Activated CD4-positive, CD25-positive, alpha-beta regulatory T cell (primary cell): ENCODE results near the gene AUTS2.

Experiments
- DNase-seq, 4 experiments: peaks; one replicate each; lab custom pipeline; 2025; lab: John Stamatoyannopoulos, UW

AUTS2 gene

GRCh38 chr7:69857014-69857413 is 258.7 kb downstream of the AUTS2 start:
- no peak for DNase-seq

GRCh38 chr7:69858471-69858870 is 260.2 kb downstream of the AUTS2 start:
- no peak for DNase-seq

- DNase-seq = no peak
These were observed 261.1 kb downstream of the AUTS2 start for GRCh38 chr7:69859342-69859741.

- DNase-seq = no peak
These were observed 262.2 kb downstream of the AUTS2 start for GRCh38 chr7:69860486-69860885.

- no peak for DNase-seq
These were observed 262.8 kb downstream of the AUTS2 start for GRCh38 chr7:69860941-69861622.

- DNase-seq = no peak
These were observed 264.3 kb downstream of the AUTS2 start for GRCh38 chr7:69862413-69863064.

- DNase-seq = no peak
These were observed 266.0 kb downstream of the AUTS2 start for GRCh38 chr7:69864274-69864673.

- no peak for DNase-seq
These were observed 266.5 kb downstream of the AUTS2 start for GRCh38 chr7:69864822-69865221.

- DNase-seq = no peak
These were observed 270.6 kb downstream of the AUTS2 start for GRCh38 chr7:69868921-69869320.

- no peak for DNase-seq
These were observed 273.1 kb downstream of the AUTS2 start for GRCh38 chr7:69871213-69871885.

- DNase-seq = no peak
These were observed 273.8 kb downstream of the AUTS2 start for GRCh38 chr7:69871886-69872569.

GRCh38 chr7:69873512-69873911 is 275.2 kb downstream of the AUTS2 start:
- DNase-seq = no peak

- no peak for DNase-seq
These were observed 279.7 kb downstream of the AUTS2 start for GRCh38 chr7:69878015-69878414.

GRCh38 chr7:69878591-69878990 is 280.3 kb downstream of the AUTS2 start:
- no peak for DNase-seq

GRCh38 chr7:69879989-69880388 is 281.7 kb downstream of the AUTS2 start:
- DNase-seq = no peak

GRCh38 chr7:69880840-69881239 is 282.6 kb downstream of the AUTS2 start:
- DNase-seq = no peak

GRCh38 chr7:69882269-69882668 is 284.0 kb downstream of the AUTS2 start:
- no peak for DNase-seq

GRCh38 chr7:69883399-69883891 is 285.2 kb downstream of the AUTS2 start:
- no peak for DNase-seq

GRCh38 chr7:69885431-69885830 is 287.2 kb downstream of the AUTS2 start:
- no peak for DNase-seq

- DNase-seq = no peak
These were observed 291.2 kb downstream of the AUTS2 start for GRCh38 chr7:69889338-69889975.

- no peak for DNase-seq
These were observed 291.7 kb downstream of the AUTS2 start for GRCh38 chr7:69889976-69890351.

- no peak for DNase-seq
These were observed 294.5 kb downstream of the AUTS2 start for GRCh38 chr7:69892790-69893189.
